Calu3 (cell line): Measurements from ENCODE around the gene ICAM2. TPM values are rescaled to one million over a fixed set of nuclear protein-coding genes. Genes with fewer than 3 reads are reported as not detected.

ENCODE experiments used
- BruUV-seq: library from RNA; stranded (reverse); fragments of 400-500 nt; replicated peaks from 2 replicates; lab custom pipeline; 2021; lab: Mats Ljungman, UMichigan
- CTCF ChIA-PET: fragments of 300-600 bp; sonication (Branson Sonifier 250); formaldehyde crosslinking; loops from one replicate; lab custom pipeline; 2022; ENCODE audit warnings: antibody characterized with exemption; lab: Charles Lee
- DNase-seq: peaks from one replicate; pipeline ENCODE4 v3.0.0; 2022
- H3K27ac Mint-ChIP-seq: one replicate; pipeline ENCODE4 v1.8.0; 2022; ENCODE audit warnings: mixed read lengths; ENCODE audit not compliant: unreplicated experiment
- H3K27me3 Mint-ChIP-seq: one replicate; pipeline ENCODE4 v1.8.0; 2022; ENCODE audit warnings: mixed read lengths; ENCODE audit not compliant: unreplicated experiment
- H3K36me3 Mint-ChIP-seq: one replicate; pipeline ENCODE4 v1.8.0; 2022; ENCODE audit warnings: mild to moderate bottlenecking, moderate library complexity, mixed read lengths; ENCODE audit not compliant: insufficient read depth, unreplicated experiment
- H3K4me1 Mint-ChIP-seq: one replicate; pipeline ENCODE4 v1.8.0; 2022; ENCODE audit warnings: mild to moderate bottlenecking, low read depth, mixed read lengths; ENCODE audit not compliant: unreplicated experiment
- H3K4me3 Mint-ChIP-seq: one replicate; pipeline ENCODE4 v1.8.0; 2022; ENCODE audit warnings: mild to moderate bottlenecking, low read depth, moderate library complexity, mixed read lengths; ENCODE audit not compliant: unreplicated experiment
- H3K9me3 Mint-ChIP-seq: one replicate; pipeline ENCODE4 v1.8.0; 2022; ENCODE audit warnings: low read depth, mixed read lengths; ENCODE audit not compliant: unreplicated experiment
- CTCF ChIP-seq: fragments of 200-600 bp; IDR thresholded peaks from one replicate; pipeline ENCODE4 v1.8.0; 2022; ENCODE audit warnings: antibody characterized with exemption; ENCODE audit not compliant: unreplicated experiment
- intact Hi-C: fragments of 100-400 bp; cut with micrococcal nuclease; formaldehyde crosslinking; loops from one replicate; pipeline ENCODE4 v1.10.0; 2022; ENCODE audit not compliant: unreplicated experiment
- total RNA-seq: library from RNA; stranded (reverse); gene quantifications from 2 replicates; pipeline ENCODE4 v1.2.3, GENCODE V29; 2022

Gene ICAM2
- total RNA-seq, 1 experiment from 2014 or later = 4.4 TPM

- intact Hi-C loops = no loop called here
- no peak for TF ChIP-seq CTCF
- DNase-seq = no peak
- H3K4me3 Mint-ChIP-seq = no peak overlapping the region
- no peaks in the 10 kb centered on the region for H3K36me3 Mint-ChIP-seq
- BruUV-seq = no TSS peak
- no peaks in the 10 kb centered on the region for H3K4me1 Mint-ChIP-seq
- H3K27ac Mint-ChIP-seq = no peak overlapping the region
- H3K9me3 Mint-ChIP-seq = no peaks in the 10 kb centered on the region
- peaks cover 35% of the 10 kb centered on the region for H3K27me3 Mint-ChIP-seq
- CTCF ChIA-PET = interaction anchor here (0.6 kb wide), 1 partner anchor 66 kb away, joined by 3 read pairs; the partner anchor contains the start of gene ICAM2
These were observed 65.9 kb downstream of the ICAM2 start for GRCh38 chr17:63954402-63955063.

Other genes with a start within 250 kb of the ICAM2 start
- gene CCDC47, start 247.0 kb downstream of the ICAM2 start, total RNA-seq = 80.5 and 82.0 TPM in 2 replicates
- gene DDX42, start 246.5 kb downstream of the ICAM2 start, total RNA-seq = 87.8 and 99.5 TPM in 2 replicates
- 91.4 and 95.1 TPM in 2 replicates for gene PSMC5, start 193.2 kb downstream of the ICAM2 start, total RNA-seq
- 43.3 and 46.0 TPM in 2 replicates for gene FTSJ3, start 193.0 kb downstream of the ICAM2 start, total RNA-seq
- 46.7 and 50.6 TPM in 2 replicates for gene SMARCD2, start 177.9 kb downstream of the ICAM2 start, total RNA-seq
- gene CSH2, start 147.0 kb downstream of the ICAM2 start, total RNA-seq = not detected in 2 replicates
- not detected in 2 replicates for gene GH2, start 138.7 kb downstream of the ICAM2 start, total RNA-seq
- gene CSH1, start 124.1 kb downstream of the ICAM2 start, total RNA-seq = not detected in 2 replicates
- gene CSHL1, start 109.4 kb downstream of the ICAM2 start, total RNA-seq = not detected in 2 replicates
- gene GH1, start 101.8 kb downstream of the ICAM2 start, total RNA-seq = not detected in 2 replicates
- gene CD79B, start 88.3 kb downstream of the ICAM2 start, total RNA-seq = not detected in 2 replicates
- gene SCN4A, start 47.7 kb downstream of the ICAM2 start, total RNA-seq = not detected in 2 replicates
- gene PRR29, start 22.3 kb downstream of the ICAM2 start, total RNA-seq = 0.47 and 0.61 TPM in 2 replicates
- gene ERN1, start 109.5 kb upstream of the ICAM2 start, total RNA-seq = 16.5 and 17.3 TPM in 2 replicates
- 12.3 and 13.4 TPM in 2 replicates for gene TEX2, start 242.6 kb upstream of the ICAM2 start, total RNA-seq